NT2/D1 (cell line): Measurements from ENCODE around the gene LENG1.

Source experiments
- SUZ12 ChIP-seq: IDR thresholded peaks from 2 replicates; pipeline ENCODE4 v1.6.1; 2011; ENCODE audit not compliant: insufficient read length, insufficient read depth; ENCODE audit errors: extremely low read depth
- YY1 ChIP-seq: IDR thresholded peaks from 2 replicates; pipeline ENCODE4 v1.6.1; 2011; ENCODE audit not compliant: insufficient read length, insufficient read depth
- ZNF274 ChIP-seq: IDR thresholded peaks from 2 replicates; pipeline ENCODE4 v1.6.1; 2011; ENCODE audit warnings: mild to moderate bottlenecking, low read depth, low read length

DNA sequence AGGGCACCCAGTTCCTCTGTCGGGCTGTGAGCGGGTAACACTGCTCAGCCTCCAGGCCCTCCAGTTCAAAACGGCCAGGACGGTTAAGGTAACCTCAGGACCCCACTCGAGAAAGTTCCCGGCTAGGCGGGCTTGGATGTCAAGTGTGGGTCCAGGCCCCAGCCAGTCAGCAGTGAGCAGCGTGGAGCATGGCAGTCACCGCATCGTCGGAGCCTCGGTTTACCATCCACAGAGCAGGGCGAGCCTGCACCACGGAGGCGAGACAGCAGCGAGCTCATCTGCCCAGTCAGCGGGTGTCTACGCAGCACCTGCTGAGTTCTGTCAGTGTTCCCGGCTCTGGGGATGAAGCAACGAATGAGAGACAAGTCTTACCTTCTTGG is 29.9 kb downstream of the LENG1 start:
- TF ChIP-seq SUZ12, result no peak
- no peak for TF ChIP-seq ZNF274
- no peak for TF ChIP-seq YY1
